K562 (cell line): ENCODE results near the gene CSF2RB. TPM values are rescaled to one million over a fixed set of nuclear protein-coding genes. Genes with fewer than 3 reads are reported as not detected.

Source experiments
- ATAC-seq: fragments of 200-7000 bp; cut with Tn5 transposase; 3 replicates; pipeline ENCODE4 v1.9.1; 2020; ENCODE audit warnings: moderate library complexity
- BruUV-seq: library from RNA; stranded (reverse); fragments of 400-500 nt; replicated peaks from 2 replicates; lab custom pipeline; 2021; lab: Mats Ljungman, UMichigan
- CTCF ChIA-PET: fragments of 300-600 bp; formaldehyde crosslinking; extraction: SDS; loops from one replicate; lab custom pipeline; 2021; ENCODE audit warnings: low intra/inter-chr PET ratio; lab: Yijun Ruan, JAX
- POLR2A ChIA-PET: fragments of 300-600, 350-650 bp; sonication (Branson Sonifier 250); formaldehyde crosslinking; extraction: SDS; loops from one replicate; lab custom pipeline; 2021; ENCODE audit warnings: antibody characterized with exemption, inconsistent platforms; lab: Yijun Ruan, JAX
- DNase-seq, 4 experiments: peaks; one replicate each; pipeline versions ENCODE4 v3.0.0 to v3.0.0-alpha.2; 2011 to 2018; ENCODE audit warnings: low spot score in 3 of 4, mixed read lengths in 3 of 4; ENCODE audit errors: extremely low read depth in 1 of 4
- FAIRE-seq: peaks from 2 replicates; lab custom pipeline; 2011; peaks lifted over from hg19 to GRCh38; lab: Jason Lieb, UNC
- H2AFZ ChIP-seq: 2 replicates; pipeline ENCODE4 v1.6.0; 2011; ENCODE audit warnings: low read depth, low read length, control low read depth, inconsistent platforms
- H3K27ac ChIP-seq: fragments of 200-600 bp; 3 replicates; pipeline ENCODE4 v1.8.0; 2011; ENCODE audit warnings: low read depth, mild to moderate bottlenecking, control low read depth, inconsistent platforms, low read length, moderate library complexity, mixed read lengths; ENCODE audit errors: extremely low read depth
- H3K27me3 ChIP-seq, 2 experiments: fragments of 300-600 bp in 1 of 2; 2 replicates in 1 of 2; 3 replicates in 1 of 2; pipeline versions ENCODE4 v1.6.0 to v1.8.0; 2011; ENCODE audit warnings: inconsistent platforms in 2 of 2, low read length in 2 of 2, mild to moderate bottlenecking in 1 of 2, mixed read lengths in 1 of 2, moderate library complexity in 1 of 2; ENCODE audit not compliant: control insufficient read depth in 2 of 2, insufficient read depth in 2 of 2
- H3K36me3 ChIP-seq: fragments of 300-600 bp; 3 replicates; pipeline ENCODE4 v1.8.0; 2011; ENCODE audit warnings: mild to moderate bottlenecking, low read length, inconsistent platforms; ENCODE audit not compliant: control insufficient read depth, insufficient read depth
- H3K4me1 ChIP-seq, 2 experiments: fragments of 200-600 bp in 1 of 2; replicated peaks in 1 of 2; 2 replicates in 1 of 2; 3 replicates in 1 of 2; pipeline versions ENCODE4 v1.5.1 to v1.8.0; 2011; ENCODE audit warnings: inconsistent platforms in 2 of 2, low read length in 2 of 2, mild to moderate bottlenecking in 1 of 2, mixed read lengths in 1 of 2, moderate library complexity in 1 of 2; ENCODE audit not compliant: control insufficient read depth in 2 of 2, insufficient read depth in 2 of 2
- H3K4me2 ChIP-seq: 2 replicates; pipeline ENCODE4 v1.6.1; 2011; ENCODE audit warnings: low read length, control low read depth, inconsistent platforms, mixed read lengths; ENCODE audit not compliant: insufficient read depth
- H3K4me3 ChIP-seq: fragments of 200-600 bp; sonication (generic), shearing (Covaris generic); 2 replicates; pipeline ENCODE4 v1.5.1; 2016; ENCODE audit warnings: control low read depth, inconsistent platforms
- H3K79me2 ChIP-seq: fragments of 200-600 bp; 3 replicates; pipeline ENCODE4 v1.8.0; 2011; ENCODE audit warnings: low read length, inconsistent platforms; ENCODE audit not compliant: control insufficient read depth, insufficient read depth
- H3K9ac ChIP-seq, 2 experiments: 2 replicates each; pipeline versions ENCODE4 v1.6.0 to v1.6.1; 2011; ENCODE audit warnings: low read depth in 2 of 2, low read length in 2 of 2, control low read depth in 1 of 2, inconsistent platforms in 1 of 2, mild to moderate bottlenecking in 1 of 2, mixed read lengths in 1 of 2; ENCODE audit not compliant: insufficient read depth in 1 of 2
- H3K9me1 ChIP-seq: one replicate; pipeline ENCODE4 v1.6.0; 2011; ENCODE audit warnings: inconsistent platforms, mild to moderate bottlenecking, low read length, moderate library complexity; ENCODE audit not compliant: control insufficient read depth, insufficient read depth
- H3K9me3 ChIP-seq: replicated peaks from 2 replicates; pipeline ENCODE4 v1.5.1; 2011; ENCODE audit warnings: low read depth, low read length, inconsistent platforms; ENCODE audit not compliant: control insufficient read depth, insufficient read depth
- H4K20me1 ChIP-seq: replicated peaks from 2 replicates; pipeline ENCODE4 v1.6.1; 2011; ENCODE audit warnings: low read length, inconsistent platforms, mixed read lengths; ENCODE audit not compliant: control insufficient read depth, insufficient read depth
- COPS2 ChIP-seq: fragments of 450-650 bp; conservative IDR thresholded peaks from 2 replicates; pipeline ENCODE4 v1.6.1; 2016; ENCODE audit warnings: mild to moderate bottlenecking, moderate library complexity
- RBM25 ChIP-seq: fragments of 200-400 bp; formaldehyde crosslinking; IDR thresholded peaks from 2 replicates; pipeline ENCODE4 v1.6.1; 2018; ENCODE audit warnings: low read length, low read depth, moderate library complexity; ENCODE audit not compliant: severe bottlenecking
- RFX5 ChIP-seq: IDR thresholded peaks from 2 replicates; pipeline ENCODE4 v1.6.1; 2011; ENCODE audit warnings: low read depth, mild to moderate bottlenecking, improper control_type of control experiment, low read length
- SREBF2 ChIP-seq: sonication (generic); formaldehyde crosslinking; IDR thresholded peaks from 2 replicates; pipeline ENCODE4 v1.4.0; 2020; ENCODE audit warnings: mild to moderate bottlenecking, missing genetic modification reagents
- ZEB2 ChIP-seq: fragments of 450-650 bp; IDR thresholded peaks from 2 replicates; pipeline ENCODE4 v1.6.1; 2016
- WGBS: fragments of 100-300 bp; shearing (Covaris generic); methylation state at CpG from one replicate; pipeline ENCODE4 v1.1.6; 2016; ENCODE audit warnings: low coverage, mixed read lengths; ENCODE audit not compliant: insufficient coverage; ENCODE audit errors: missing lambda C conversion rate; 5-methylcytosine and 5-hydroxymethylcytosine counted together
- in situ Hi-C: fragments of 300-500 bp; cut with MboI; formaldehyde crosslinking; loops from 4 replicates; pipeline ENCODE4 v1.15.0; 2018; ENCODE audit warnings: inconsistent platforms, mixed read lengths
- intact Hi-C: fragments of 100-400 bp; cut with micrococcal nuclease; formaldehyde crosslinking; loops from 2 replicates; pipeline ENCODE4 v1.14.2; 2022
- polyA plus RNA-seq, 8 experiments: library from polyadenylated mRNA; depleted of rRNA in 4 of 8; stranded (reverse) in 5 of 8; unstranded in 3 of 8; fragments of >200 nt; fragmentation: Nextera tagmentation in 2 of 8; fragmentation: Illumina TruSeq in 1 of 8; extraction: Ambion mirVana in 2 of 8; extraction: Trizol in 1 of 8; gene quantifications; 2 replicates each; pipeline versions ENCODE4 v1.2.1 to v1.2.3, GENCODE V29; 2011 to 2014; ENCODE audit warnings: inconsistent platforms in 1 of 8, missing spikeins in 1 of 8
- total RNA-seq, 7 experiments: library from RNA; depleted of rRNA in 6 of 7; stranded (reverse); fragments of >200 nt in 6 of 7; fragmentation: Illumina TruSeq in 2 of 7; extraction: Trizol in 2 of 7; gene quantifications; 2 replicates each; pipeline versions ENCODE4 v1.2.1 to v1.2.3, GENCODE V29; 2011 to 2021; ENCODE audit warnings: low replicate concordance in 1 of 7

Gene CSF2RB
- total and polyA plus RNA-seq, 9 of the 15 experiments (the other 6 are each of a cell fraction or from before 2014, with no cell fraction given): 0.04 to 1.0 (median 0.36) TPM

GRCh38 chr22:36872084-36872483 is 41.3 kb upstream of the CSF2RB start:
- 0% methylated on average over 3 of the region's 3 CpGs for WGBS
- in situ Hi-C loops (no loop called here), intact Hi-C loops (loop anchor here (5.0 to 10.0 kb wide), 2 partner anchors 105 to 173 kb away; no protein-coding TSS in a partner anchor)
- no peak overlapping the region for H3K9ac ChIP-seq
- H3K9me3 ChIP-seq: no peaks in the 10 kb centered on the region
- no peaks in the 10 kb centered on the region for H3K9me1 ChIP-seq
- no TSS peak for BruUV-seq
- DNase-seq (no peak), ATAC-seq (no peak), FAIRE-seq (no peak)
- ChIA-PET POLR2A (no interaction called here), CTCF (no interaction called here)
- H2AFZ ChIP-seq: no peak overlapping the region
- no peaks in the 10 kb centered on the region for H4K20me1 ChIP-seq
- H3K36me3 ChIP-seq: no peaks in the 10 kb centered on the region
- no peak overlapping the region for H3K27ac ChIP-seq
- no peak overlapping the region for H3K4me3 ChIP-seq
- peaks cover 0 to 10% of the 10 kb centered on the region in 2 experiments; a peak in 3 of 5 replicates for H3K27me3 ChIP-seq
- TF ChIP-seq RBM25: peak; percentile 59
- TF ChIP-seq COPS2: no peak
- 0 out of 5 replicates have a peak, but pooled peaks cover 0 to 2% of the 10 kb centered on the region in 2 experiments for H3K4me1 ChIP-seq
- no peak overlapping the region for H3K4me2 ChIP-seq
- no peaks in the 10 kb centered on the region for H3K79me2 ChIP-seq

DNA sequence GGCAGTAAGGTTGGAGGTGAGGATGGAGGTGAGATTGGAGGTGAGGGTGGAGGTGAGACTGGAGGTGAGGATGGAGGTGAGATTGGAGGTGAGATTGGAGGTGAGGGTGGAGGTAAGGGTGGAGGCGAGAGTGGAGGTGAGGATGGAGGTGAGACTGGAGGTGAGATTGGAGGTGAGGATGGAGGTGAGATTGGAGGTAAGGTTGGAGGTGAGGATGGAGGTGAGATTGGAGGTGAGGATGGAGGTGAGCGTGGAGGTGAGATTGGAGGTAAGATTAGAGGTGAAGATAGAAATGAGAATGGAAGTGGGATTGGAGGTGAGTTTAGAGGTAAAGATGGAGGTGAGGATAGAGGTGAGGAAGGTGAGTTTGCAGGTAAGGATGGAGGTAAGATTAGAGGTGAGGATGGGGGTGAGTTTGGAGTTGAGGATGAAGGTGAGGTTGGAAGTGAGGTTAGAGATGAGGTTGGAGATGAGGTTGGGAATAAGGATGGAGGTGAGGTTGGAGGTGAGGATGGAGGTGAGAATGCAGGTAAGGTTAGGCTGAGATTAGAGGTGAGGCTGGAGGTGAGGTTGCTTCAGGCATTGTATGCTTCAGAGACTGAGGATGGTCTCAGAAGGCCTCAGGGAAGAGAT is 40.4 kb upstream of the CSF2RB start:
- Histone ChIP-seq H3K4me1 (0 out of 5 replicates have a peak, but pooled peaks cover 0 to 2% of the 10 kb centered on the region in 2 experiments), H2AFZ (no peak overlapping the region), H3K36me3 (no peaks in the 10 kb centered on the region), H3K9me3 (no peaks in the 10 kb centered on the region), H4K20me1 (no peaks in the 10 kb centered on the region), H3K27ac (no peak overlapping the region), H3K9ac (no peak overlapping the region), H3K4me2 (no peak overlapping the region), H3K9me1 (no peaks in the 10 kb centered on the region), H3K4me3 (no peak overlapping the region), H3K27me3 (peaks cover 2 to 19% of the 10 kb centered on the region in 2 experiments; a peak in 3 of 5 replicates), H3K79me2 (no peaks in the 10 kb centered on the region)
- FAIRE-seq: no peak
- WGBS: 43% methylated on average over 1 of the region's 2 CpGs
- ATAC-seq: no peak
- TF ChIP-seq RFX5 (no peak), ZEB2 (peak; percentile 55; the same call in 1 of the 2 replicates), SREBF2 (CRISPR knock-in tag) (no peak)
- intact Hi-C loops: loop anchor here (5.0 to 10.0 kb wide), 2 partner anchors 104 to 172 kb away; no protein-coding TSS in a partner anchor
- ChIA-PET POLR2A (no interaction called here), CTCF (no interaction called here)
- no TSS peak for BruUV-seq
- in situ Hi-C loops: no loop called here
- DNase-seq: no peak
